Type B pancreatic cell (in vitro differentiated cells): Measurements from ENCODE around the gene HLA-DQA2. TPM values are rescaled to one million over a fixed set of nuclear protein-coding genes. Genes with fewer than 3 reads are reported as not detected.
"Not testable (repeated sequence)": the region's sequence is repeated elsewhere in the genome, so short reads cannot be mapped to it uniquely, and the experiment has no call there.

Experiments
- DNase-seq: peaks from one replicate; pipeline ENCODE4 v3.0.0; 2021; ENCODE audit warnings: mixed read lengths; ENCODE audit not compliant: unreplicated experiment; ENCODE audit errors: extremely low spot score
- H3K27ac Mint-ChIP-seq: 2 replicates; pipeline ENCODE4 v1.8.0; 2021; ENCODE audit warnings: mild to moderate bottlenecking, mixed read lengths
- H3K27me3 Mint-ChIP-seq: 2 replicates; pipeline ENCODE4 v1.8.0; 2021; ENCODE audit warnings: mixed read lengths
- H3K36me3 Mint-ChIP-seq: 2 replicates; pipeline ENCODE4 v1.8.0; 2021; ENCODE audit warnings: mixed read lengths
- H3K4me1 Mint-ChIP-seq: one replicate; pipeline ENCODE4 v1.8.0; 2021; ENCODE audit warnings: mixed read lengths; ENCODE audit not compliant: unreplicated experiment
- H3K4me3 Mint-ChIP-seq: 2 replicates; pipeline ENCODE4 v1.8.0; 2021; ENCODE audit warnings: mild to moderate bottlenecking, mixed read lengths
- H3K9me3 Mint-ChIP-seq: 2 replicates; pipeline ENCODE4 v1.8.0; 2021; ENCODE audit warnings: mixed read lengths
- total RNA-seq: library from RNA; stranded (reverse); gene quantifications from 2 replicates; pipeline ENCODE4 v1.2.1, GENCODE V29; 2021; ENCODE audit warnings: low replicate concordance
- TF ChIP-seq, protein P1 (sequence below): fragments of 200-600 bp; sonication (generic); conservative IDR thresholded peaks from 2 replicates; pipeline ENCODE4 v1.5.0; 2021; ENCODE audit warnings: antibody characterized with exemption, mild to moderate bottlenecking

The HLA-DQA2 gene
- total RNA-seq, 1 donor from 2014 or later: not detected

DNA sequence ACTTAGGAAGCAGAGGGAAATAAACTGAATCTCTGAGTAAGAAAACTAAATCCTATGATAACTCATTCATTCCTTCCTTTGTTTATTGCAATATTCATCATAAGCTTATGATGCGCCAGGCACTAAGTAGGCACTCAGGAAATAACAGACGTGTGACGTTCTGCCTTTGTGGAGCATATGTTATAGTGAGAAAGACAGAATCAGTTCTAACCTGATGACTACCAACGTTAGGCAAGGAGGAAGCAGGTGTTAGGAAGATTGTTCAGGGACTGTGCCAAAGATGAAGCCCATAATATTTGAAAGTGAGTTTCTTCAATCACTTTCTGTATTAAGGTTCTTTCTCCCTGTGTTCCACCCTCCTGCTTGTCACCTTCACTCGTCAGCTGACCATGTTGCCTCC is 3.6 kb downstream of the HLA-DQA2 start:
- no peaks in the 10 kb centered on the region for H3K4me1 Mint-ChIP-seq
- no peak overlapping the region for H3K27ac Mint-ChIP-seq
- no peaks in the 10 kb centered on the region for H3K9me3 Mint-ChIP-seq
- H3K36me3 Mint-ChIP-seq: no peaks in the 10 kb centered on the region
- H3K27me3 Mint-ChIP-seq: peaks cover 19% of the 10 kb centered on the region
- TF ChIP-seq, protein P1, sequence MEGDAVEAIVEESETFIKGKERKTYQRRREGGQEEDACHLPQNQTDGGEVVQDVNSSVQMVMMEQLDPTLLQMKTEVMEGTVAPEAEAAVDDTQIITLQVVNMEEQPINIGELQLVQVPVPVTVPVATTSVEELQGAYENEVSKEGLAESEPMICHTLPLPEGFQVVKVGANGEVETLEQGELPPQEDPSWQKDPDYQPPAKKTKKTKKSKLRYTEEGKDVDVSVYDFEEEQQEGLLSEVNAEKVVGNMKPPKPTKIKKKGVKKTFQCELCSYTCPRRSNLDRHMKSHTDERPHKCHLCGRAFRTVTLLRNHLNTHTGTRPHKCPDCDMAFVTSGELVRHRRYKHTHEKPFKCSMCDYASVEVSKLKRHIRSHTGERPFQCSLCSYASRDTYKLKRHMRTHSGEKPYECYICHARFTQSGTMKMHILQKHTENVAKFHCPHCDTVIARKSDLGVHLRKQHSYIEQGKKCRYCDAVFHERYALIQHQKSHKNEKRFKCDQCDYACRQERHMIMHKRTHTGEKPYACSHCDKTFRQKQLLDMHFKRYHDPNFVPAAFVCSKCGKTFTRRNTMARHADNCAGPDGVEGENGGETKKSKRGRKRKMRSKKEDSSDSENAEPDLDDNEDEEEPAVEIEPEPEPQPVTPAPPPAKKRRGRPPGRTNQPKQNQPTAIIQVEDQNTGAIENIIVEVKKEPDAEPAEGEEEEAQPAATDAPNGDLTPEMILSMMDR: no peak
- H3K4me3 Mint-ChIP-seq: no peak overlapping the region
- no peak for DNase-seq

- H3K27me3 Mint-ChIP-seq: peaks cover 19% of the 10 kb centered on the region
- not testable (repeated sequence) for H3K4me1 Mint-ChIP-seq, DNase-seq, H3K9me3 Mint-ChIP-seq, H3K27ac Mint-ChIP-seq, H3K36me3 Mint-ChIP-seq, H3K4me3 Mint-ChIP-seq
Observed at GRCh38 chr6:32745649-32746048, 4.5 kb downstream of the HLA-DQA2 start.

DNA sequence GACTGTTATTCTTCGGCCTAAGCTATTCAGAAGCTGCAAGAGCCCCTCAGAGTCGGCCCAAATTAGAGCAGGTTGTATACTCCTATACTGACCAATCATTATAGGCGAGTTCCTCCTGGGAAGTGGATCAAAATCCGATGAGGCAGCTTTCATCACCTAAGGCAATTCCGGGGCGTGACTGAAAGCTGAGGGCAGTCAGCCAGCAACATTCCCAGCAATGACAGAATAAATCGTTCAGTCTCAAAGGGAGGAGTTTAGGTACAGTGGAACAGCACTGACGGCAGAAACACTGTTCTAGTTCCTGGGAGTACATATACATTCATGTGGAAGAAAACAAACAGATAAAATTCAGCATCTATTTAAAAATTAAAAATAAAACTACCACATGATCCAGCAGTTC is 11.4 kb downstream of the HLA-DQA2 start:
- Mint-ChIP-seq H3K9me3 (no peaks in the 10 kb centered on the region), H3K4me3 (no peak overlapping the region), H3K36me3 (no peaks in the 10 kb centered on the region), H3K4me1 (no peaks in the 10 kb centered on the region), H3K27me3 (peaks cover 36% of the 10 kb centered on the region), H3K27ac (no peak overlapping the region)
- TF ChIP-seq, protein P1: no peak
- no peak for DNase-seq

- Mint-ChIP-seq H3K27me3 (peaks cover 51% of the 10 kb centered on the region), H3K27ac (no peak overlapping the region), H3K4me3 (no peak overlapping the region), H3K9me3 (no peaks in the 10 kb centered on the region), H3K36me3 (no peaks in the 10 kb centered on the region), H3K4me1 (no peaks in the 10 kb centered on the region)
- TF ChIP-seq, protein P1: no peak
- DNase-seq: no peak
Observed at GRCh38 chr6:32759669-32760068, 18.5 kb downstream of the HLA-DQA2 start.

GRCh38 chr6:32761072-32761471 is 19.9 kb downstream of the HLA-DQA2 start:
- TF ChIP-seq, protein P1: no peak
- Mint-ChIP-seq H3K9me3 (no peaks in the 10 kb centered on the region), H3K4me3 (no peak overlapping the region)

GRCh38 chr6:32761548-32761947 is 20.4 kb downstream of the HLA-DQA2 start:
- no peaks in the 10 kb centered on the region for H3K4me1 Mint-ChIP-seq
- H3K36me3 Mint-ChIP-seq: no peaks in the 10 kb centered on the region
- H3K4me3 Mint-ChIP-seq: no peak overlapping the region
- TF ChIP-seq, protein P1: no peak
- DNase-seq: no peak
- H3K9me3 Mint-ChIP-seq: no peaks in the 10 kb centered on the region
- H3K27ac Mint-ChIP-seq: no peak overlapping the region
- peaks cover 44% of the 10 kb centered on the region for H3K27me3 Mint-ChIP-seq

More at GRCh38 chr6:32761072-32761471, 19.9 kb downstream of the HLA-DQA2 start:
- DNase-seq: no peak
- H3K27me3 Mint-ChIP-seq: peaks cover 42% of the 10 kb centered on the region
- H3K36me3 Mint-ChIP-seq: no peaks in the 10 kb centered on the region
- H3K4me1 Mint-ChIP-seq: no peaks in the 10 kb centered on the region
- no peak overlapping the region for H3K27ac Mint-ChIP-seq
